ENCODE results near the gene DUS1L.
A peak's percentile ranks its signal among the peaks of the same experiment; 100 is the strongest.

The DUS1L gene

DNA sequence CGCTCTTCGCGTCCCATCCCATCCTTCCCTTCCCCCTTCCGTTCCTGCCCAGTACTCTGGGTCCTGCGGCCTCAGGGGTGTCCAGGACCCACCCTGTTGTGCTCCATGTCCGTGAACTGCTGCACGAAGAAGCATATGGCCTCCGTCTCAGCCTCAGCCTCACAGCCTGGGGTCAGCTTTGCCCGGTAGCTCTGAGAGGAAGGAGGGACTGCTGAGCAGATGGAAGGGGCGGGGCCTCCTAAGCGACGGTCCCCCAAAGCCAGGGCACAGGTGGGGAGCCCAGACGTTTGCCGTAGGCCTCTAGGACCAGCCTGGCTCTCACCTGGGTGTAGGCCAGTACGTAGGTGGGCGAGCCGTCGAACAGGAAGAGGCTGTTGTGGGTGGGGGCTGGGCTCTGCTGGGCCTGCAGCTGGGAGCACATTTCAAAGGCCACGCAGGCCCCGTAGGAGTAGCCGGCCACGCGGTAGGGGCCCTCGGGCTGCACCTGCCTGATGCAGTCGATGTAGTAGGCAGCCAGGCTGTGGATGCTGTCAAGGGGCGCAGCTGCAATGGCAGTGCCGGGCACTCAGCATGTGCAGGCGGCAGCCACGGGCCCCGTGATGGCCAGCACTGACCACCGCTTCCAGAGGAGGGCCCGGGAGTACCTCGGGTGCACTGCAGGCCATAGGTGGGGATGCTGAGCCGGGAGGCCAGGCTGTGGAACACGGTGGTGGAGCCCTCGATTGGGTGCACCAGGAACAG lies 14.6 kb upstream of the DUS1L start:
- Histone ChIP-seq H3K4me3 (no peak overlapping the region), H3K4me1 (no peaks in the 10 kb centered on the region), H3K27me3 (ENCODE audit: low read depth) (no peaks in the 10 kb centered on the region), H3K36me3 (replicated peaks) (peaks cover 67% of the 10 kb centered on the region), H3K9me3 (no peaks in the 10 kb centered on the region)
- in situ Hi-C loops (cut with MboI; ENCODE audit: low sequenced_read_pairs): no loop called here
- DNase-seq (ENCODE audit: low spot score in 2 of 2): no peak

DNA sequence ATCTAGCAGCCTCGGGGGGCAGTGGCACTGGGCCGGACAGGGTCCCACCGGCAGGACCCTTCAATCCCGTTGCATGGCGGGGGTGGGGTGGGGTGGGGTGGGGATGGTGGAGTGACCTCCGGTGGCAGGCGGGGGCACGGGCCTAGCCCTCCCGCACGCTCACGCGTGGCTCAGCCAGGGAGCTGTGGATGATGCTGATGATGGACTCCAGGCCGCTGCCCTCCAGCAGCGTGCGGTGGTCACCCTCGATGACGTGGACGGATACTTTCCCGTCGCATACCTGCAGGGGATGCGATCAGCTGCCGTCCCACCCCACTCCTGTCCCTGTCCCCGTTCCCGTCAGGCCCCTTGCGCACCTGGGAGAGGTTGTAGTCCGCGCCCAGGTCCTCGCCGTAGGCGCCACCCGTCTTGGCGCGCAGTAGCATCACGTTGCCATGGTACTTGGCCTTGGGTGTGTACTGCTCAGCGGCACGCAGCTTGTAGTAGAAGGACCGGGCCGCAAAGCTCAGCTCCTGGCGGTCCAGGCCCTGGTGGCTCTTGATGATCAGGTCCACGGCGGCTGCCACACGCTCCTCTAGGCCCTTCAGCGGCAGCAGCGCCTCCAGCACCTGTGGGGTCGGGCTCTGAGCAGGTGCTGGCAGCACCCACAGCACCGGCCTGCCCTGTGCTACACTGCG lies 13.5 kb upstream of the DUS1L start:
- H3K36me3 ChIP-seq (replicated peaks): peaks cover 56% of the 10 kb centered on the region
- H3K4me1 ChIP-seq: no peaks in the 10 kb centered on the region

DNA sequence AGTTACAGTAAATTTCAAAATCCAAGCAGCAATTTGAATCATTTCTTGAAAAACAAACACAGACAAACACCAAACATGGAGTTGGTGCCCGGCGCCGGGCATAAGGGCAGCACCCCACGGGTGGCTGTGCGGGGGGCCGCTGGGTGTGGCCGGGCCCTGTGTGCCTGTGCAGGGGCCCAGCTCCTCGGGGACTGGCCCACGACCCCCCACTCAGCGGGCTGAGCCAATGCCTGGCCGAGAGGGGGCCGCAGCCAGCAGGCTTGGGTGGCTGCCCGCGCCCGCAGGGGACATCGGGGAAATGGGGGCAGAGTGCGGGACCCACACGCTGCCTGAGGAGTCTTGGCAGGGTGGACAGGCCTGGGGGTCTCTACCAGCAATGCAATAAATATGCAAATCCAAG lies 12.8 kb upstream of the DUS1L start:
- Histone ChIP-seq H3K27me3 (ENCODE audit: low read depth) (no peaks in the 10 kb centered on the region), H3K4me3 (no peak overlapping the region), H3K4me1 (no peaks in the 10 kb centered on the region), H3K36me3 (replicated peaks) (peaks cover 49% of the 10 kb centered on the region), H3K9me3 (no peaks in the 10 kb centered on the region)
- in situ Hi-C loops (cut with MboI; ENCODE audit: low sequenced_read_pairs): no loop called here
- DNase-seq (ENCODE audit: low spot score in 2 of 2): no peak

More for the DNA sequence above, 13.5 kb upstream of the DUS1L start:
- no peaks in the 10 kb centered on the region for H3K27me3 ChIP-seq (ENCODE audit: low read depth)
- no peak overlapping the region for H3K4me3 ChIP-seq
- no peak for DNase-seq (ENCODE audit: low spot score in 2 of 2)
- in situ Hi-C loops (cut with MboI; ENCODE audit: low sequenced_read_pairs): no loop called here
- H3K9me3 ChIP-seq: no peaks in the 10 kb centered on the region

DNA sequence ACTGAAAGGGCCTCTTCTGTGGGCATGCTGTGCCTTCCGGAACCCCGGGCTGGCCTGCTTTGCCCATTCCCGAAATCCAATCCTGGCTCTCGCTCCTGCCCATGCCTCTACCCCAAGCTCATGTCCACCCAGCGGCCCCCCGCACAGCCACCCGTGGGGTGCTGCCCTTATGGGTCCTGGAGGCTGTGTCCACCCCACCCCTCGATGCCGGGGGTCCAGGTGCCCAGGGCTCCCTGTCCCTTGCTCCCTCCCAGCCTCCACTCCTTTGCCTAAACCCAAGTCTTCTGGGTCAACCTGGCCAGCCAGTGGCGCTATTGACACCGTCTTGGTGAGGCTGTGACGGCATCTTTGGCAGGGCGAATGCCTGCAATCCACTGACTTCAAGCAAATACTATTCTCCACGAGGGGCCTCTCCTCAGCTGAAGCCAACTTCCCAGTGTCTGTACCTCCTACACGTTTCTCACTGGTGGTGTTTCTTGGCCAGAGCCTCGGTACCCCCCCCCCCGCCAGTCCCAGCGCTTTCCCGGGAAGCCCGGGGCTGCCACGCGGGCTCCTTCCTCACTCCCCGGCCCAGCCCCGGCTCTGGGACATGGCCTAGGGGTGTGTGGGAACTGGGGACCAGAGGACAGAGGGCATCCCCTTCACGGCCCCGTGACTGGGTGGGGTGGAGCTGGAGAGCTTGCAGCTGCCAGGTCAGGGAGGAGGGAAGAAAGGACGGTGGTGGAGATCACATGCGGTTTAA lies 12.2 kb upstream of the DUS1L start:
- peaks cover 43% of the 10 kb centered on the region for H3K36me3 ChIP-seq (replicated peaks)
- in situ Hi-C loops (cut with MboI; ENCODE audit: low sequenced_read_pairs): no loop called here
- no peak overlapping the region for H3K4me3 ChIP-seq
- H3K4me1 ChIP-seq: no peaks in the 10 kb centered on the region
- H3K9me3 ChIP-seq: no peaks in the 10 kb centered on the region
- H3K27me3 ChIP-seq (ENCODE audit: low read depth): no peaks in the 10 kb centered on the region
- DNase-seq (ENCODE audit: low spot score in 2 of 2): no peak

DNA sequence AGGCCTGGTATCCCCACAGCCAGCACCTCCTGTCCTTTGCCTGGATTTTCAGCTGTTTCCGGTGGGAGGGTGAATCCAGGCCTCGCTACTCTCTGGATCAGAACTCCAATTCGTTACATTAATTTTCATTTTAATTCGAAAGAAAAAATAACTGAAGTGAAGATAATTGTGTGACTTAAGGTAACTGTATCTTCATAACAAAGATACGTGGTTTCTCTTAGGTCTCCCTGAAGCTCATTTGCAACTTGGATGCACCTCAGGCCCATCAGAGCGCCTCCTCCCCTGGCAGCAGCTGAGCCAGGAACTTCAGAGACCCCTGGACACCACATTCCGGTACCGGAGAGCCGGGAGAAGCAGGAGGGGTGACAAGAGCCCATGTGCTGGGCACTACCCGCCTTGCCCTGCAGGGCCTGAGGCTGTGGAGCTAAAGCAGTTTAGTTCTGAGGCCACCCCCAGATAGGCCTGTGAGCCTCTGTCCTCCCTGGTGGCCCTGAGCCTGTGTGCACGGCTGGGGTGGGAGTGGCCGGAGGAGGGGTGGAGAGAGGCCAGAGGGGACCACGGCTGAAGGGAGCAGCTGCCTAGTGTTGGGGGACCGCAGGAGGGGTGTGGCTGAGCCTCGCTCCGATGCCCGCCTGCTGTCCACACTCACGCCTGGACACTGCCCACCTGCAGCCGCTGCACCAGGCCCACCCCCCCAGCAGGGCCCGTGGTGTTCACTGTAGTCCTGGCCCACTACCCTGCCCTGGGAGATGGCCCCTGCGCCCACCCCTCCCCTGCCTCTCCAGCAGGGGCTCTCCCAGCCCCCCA lies 11.4 kb upstream of the DUS1L start:
- in situ Hi-C loops (cut with MboI; ENCODE audit: low sequenced_read_pairs): no loop called here
- Histone ChIP-seq H3K27me3 (ENCODE audit: low read depth) (no peaks in the 10 kb centered on the region), H3K36me3 (replicated peaks) (peaks cover 35% of the 10 kb centered on the region), H3K9me3 (no peaks in the 10 kb centered on the region), H3K4me1 (no peaks in the 10 kb centered on the region), H3K4me3 (no peak overlapping the region)
- no peak for DNase-seq (ENCODE audit: low spot score in 2 of 2)

DNA sequence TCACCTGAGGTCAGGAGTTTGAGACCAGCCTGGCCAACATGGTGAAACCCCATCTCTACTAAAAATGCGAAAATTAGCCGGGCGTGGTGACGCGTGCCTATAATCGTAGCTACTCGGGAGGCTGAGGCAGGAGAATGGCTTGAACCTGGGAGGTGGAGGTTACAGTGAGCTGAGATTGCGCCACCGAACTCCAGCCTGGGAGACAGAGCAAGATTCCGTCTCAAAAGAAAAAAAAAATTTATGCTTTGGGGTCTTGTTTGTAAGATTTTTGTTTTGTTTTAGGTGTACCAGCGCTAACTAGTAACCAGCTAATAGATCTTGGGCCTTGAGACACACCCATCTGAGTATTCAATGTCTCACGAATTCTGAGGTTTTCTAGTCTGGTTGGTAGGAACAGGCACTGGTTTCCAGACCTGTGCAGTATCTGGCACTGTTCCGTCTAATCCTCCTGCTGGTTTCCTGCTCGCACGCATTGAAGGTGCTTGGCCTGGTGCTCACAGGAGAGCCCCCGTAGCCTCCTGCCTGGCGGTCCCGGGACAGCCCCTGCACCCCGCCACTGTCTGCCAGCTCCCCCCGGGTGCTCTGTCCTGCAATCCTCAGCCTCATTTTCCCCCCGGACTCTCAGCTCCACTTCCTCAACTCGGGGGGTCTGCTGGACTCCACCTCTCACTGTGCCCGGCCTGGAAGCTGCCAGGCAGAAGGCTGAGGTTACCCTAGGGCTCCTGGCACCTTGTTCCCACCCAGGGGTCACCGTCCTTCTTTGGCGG lies 10.6 kb upstream of the DUS1L start:
- H3K36me3 ChIP-seq (replicated peaks): peaks cover 29% of the 10 kb centered on the region
- no peak for DNase-seq (ENCODE audit: low spot score in 2 of 2)
- no peaks in the 10 kb centered on the region for H3K4me1 ChIP-seq
- H3K27me3 ChIP-seq (ENCODE audit: low read depth): no peaks in the 10 kb centered on the region
- in situ Hi-C loops (cut with MboI; ENCODE audit: low sequenced_read_pairs): no loop called here
- no peak overlapping the region for H3K4me3 ChIP-seq
- no peaks in the 10 kb centered on the region for H3K9me3 ChIP-seq

DNA sequence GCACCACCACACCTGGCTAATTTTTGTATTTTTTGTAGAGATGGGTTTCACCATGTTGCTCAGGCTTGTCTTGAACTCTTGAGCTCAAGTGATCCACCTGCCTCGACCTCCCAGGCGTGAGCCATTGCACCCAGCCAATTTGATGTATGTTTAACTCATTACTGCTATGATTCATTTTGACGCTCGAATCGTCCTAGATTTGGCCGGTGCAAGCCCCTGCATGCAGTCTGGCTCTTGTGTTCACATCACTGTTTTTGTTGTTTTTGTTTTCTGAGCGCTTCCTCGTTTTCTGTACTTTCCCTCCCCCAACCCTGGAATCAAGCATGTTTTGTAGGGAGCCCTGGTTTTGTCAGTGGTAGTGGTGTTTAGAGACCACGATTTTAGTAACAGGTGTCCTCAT lies 7.8 kb upstream of the DUS1L start:
- no peaks in the 10 kb centered on the region for H3K9me3 ChIP-seq
- peaks cover 8% of the 10 kb centered on the region for H3K36me3 ChIP-seq (replicated peaks)
- no peak for DNase-seq (ENCODE audit: low spot score in 2 of 2)
- H3K4me1 ChIP-seq: no peaks in the 10 kb centered on the region
- no peaks in the 10 kb centered on the region for H3K27me3 ChIP-seq (ENCODE audit: low read depth)
- in situ Hi-C loops (cut with MboI; ENCODE audit: low sequenced_read_pairs): no loop called here
- no peak overlapping the region for H3K4me3 ChIP-seq

DNA sequence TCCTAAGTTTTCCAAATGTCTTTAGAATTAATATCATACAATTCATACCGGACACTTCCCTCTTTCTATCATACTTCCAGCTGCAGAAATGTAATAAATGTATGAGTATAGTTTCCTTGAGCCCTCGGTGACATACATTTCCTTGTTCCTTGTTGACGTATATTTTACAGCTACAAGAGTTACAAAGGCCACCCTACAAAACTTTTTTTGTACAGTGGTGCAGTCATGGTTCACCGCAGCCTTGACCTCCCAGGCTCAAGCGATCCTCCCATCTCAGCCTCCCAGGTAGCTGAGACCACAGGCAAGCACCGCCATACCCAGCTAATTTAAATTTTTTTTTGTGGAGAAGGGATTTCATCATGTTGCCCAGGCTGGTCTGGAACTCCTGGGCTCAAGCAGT lies 7.2 kb upstream of the DUS1L start:
- Histone ChIP-seq H3K27me3 (ENCODE audit: low read depth) (no peaks in the 10 kb centered on the region), H3K4me1 (no peaks in the 10 kb centered on the region), H3K4me3 (no peak overlapping the region), H3K36me3 (replicated peaks) (peaks cover 1% of the 10 kb centered on the region), H3K9me3 (no peaks in the 10 kb centered on the region)
- in situ Hi-C loops (cut with MboI; ENCODE audit: low sequenced_read_pairs): no loop called here
- no peak for DNase-seq (ENCODE audit: low spot score in 2 of 2)

DNA sequence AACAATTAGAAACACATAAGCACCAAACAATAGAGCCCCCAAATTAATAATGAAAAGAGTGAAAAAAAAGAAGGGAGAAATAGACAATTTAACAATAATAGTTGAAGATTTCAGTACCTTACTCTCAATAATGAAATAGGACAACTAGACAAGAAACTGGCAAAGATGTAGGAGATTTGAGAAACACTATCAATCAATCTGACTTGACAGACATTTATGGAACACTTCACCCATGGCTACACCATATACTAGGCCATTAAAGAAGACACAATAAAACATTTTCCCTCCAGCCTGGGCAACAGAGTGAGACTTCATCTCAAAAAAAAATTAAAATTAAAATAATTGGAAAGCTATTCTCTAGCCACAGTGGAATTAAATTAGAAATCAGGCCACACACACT lies 5.0 kb upstream of the DUS1L start:
- H3K4me3 ChIP-seq: no peak overlapping the region
- in situ Hi-C loops (cut with MboI; ENCODE audit: low sequenced_read_pairs): no loop called here

DNA sequence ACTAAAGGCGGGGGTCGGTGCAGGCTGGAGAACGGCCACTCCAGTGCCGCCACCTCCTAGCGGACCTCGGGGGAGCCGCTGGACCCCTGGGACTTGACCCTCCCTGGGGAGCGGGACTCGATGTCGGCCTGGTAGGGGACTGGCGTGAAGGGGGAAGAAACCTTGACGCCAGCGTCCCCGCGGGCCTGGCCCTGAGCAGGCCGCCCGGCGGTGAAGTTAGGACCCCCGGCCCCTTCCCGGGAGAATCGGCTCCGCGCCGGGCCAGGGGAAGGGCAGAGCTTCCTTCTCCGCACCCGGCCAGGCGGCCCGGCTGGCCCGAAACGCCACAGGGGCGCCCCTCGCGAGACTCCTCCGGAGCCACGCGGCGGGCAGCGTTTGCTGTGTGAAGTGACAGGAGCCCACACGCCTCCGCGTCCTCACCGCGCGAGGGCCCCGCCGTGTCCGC lies 389 bp downstream of the DUS1L start:
- no peaks in the 10 kb centered on the region; the same call in 1 of the 2 replicates for H3K9me3 ChIP-seq
- H3K4me1 ChIP-seq: peaks cover 7% of the 10 kb centered on the region
- in situ Hi-C loops (cut with MboI; ENCODE audit: low sequenced_read_pairs): no loop called here
- no peak for DNase-seq (ENCODE audit: low spot score in 2 of 2)
- peaks cover 41% of the 10 kb centered on the region for H3K36me3 ChIP-seq (replicated peaks)
- H3K4me3 ChIP-seq: peak overlapping the region; percentile 86
- H3K27me3 ChIP-seq (ENCODE audit: low read depth): no peaks in the 10 kb centered on the region

More for the DNA sequence above, 5.0 kb upstream of the DUS1L start:
- H3K27me3 ChIP-seq (ENCODE audit: low read depth): no peaks in the 10 kb centered on the region
- no peaks in the 10 kb centered on the region for H3K36me3 ChIP-seq (replicated peaks)
- no peaks in the 10 kb centered on the region; the same call in 1 of the 2 replicates for H3K9me3 ChIP-seq
- peaks cover 7% of the 10 kb centered on the region for H3K4me1 ChIP-seq
- no peak for DNase-seq (ENCODE audit: low spot score in 2 of 2)

DNA sequence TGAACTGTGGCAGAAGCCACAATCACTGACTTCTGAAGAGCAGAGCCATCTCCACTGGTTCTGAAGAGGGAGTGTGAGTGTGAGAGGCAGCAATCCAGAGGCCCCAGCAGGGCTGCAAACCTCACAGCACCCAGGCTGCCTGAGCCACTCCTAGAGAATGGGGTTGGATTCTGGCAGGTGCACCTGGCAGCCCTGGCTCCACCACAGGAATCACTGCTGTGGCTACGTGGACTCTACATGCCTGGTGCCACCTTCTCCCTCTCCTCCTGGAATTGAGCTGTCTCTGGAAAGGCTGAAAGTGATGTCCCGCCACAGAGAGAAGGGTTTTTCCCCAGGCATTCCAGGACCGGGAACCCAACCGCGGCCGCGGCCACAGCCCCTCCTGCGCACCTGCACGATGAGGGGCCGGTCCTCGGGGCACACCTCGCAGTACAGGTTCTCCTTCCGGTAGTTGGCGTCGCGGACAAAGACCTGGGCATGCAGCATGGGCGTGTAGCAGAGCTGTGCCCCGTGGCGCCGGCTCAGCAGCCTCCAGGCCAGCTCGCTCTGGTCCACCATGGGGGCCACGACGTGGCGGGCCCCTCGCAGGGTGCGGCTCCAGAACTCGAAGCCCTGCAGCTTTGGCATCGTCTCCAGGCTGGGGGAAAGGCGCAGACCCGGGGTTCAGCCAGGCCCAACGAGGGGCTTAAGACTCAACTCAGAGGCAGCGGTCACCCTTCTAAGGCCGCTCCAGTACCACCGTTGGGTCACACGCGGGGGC lies 991 bp downstream of the DUS1L start:
- Histone ChIP-seq H3K4me1 (peaks cover 7% of the 10 kb centered on the region), H3K36me3 (replicated peaks) (peaks cover 47% of the 10 kb centered on the region), H3K27me3 (ENCODE audit: low read depth) (no peaks in the 10 kb centered on the region), H3K4me3 (peak overlapping the region; percentile 86), H3K9me3 (no peaks in the 10 kb centered on the region; the same call in 1 of the 2 replicates)
- DNase-seq (ENCODE audit: low spot score in 2 of 2): no peak
- in situ Hi-C loops (cut with MboI; ENCODE audit: low sequenced_read_pairs): no loop called here

Data from HAP-1 (cell line).